HG03460 (cell line): ENCODE data around the gene KHDRBS2.
"Not testable (repeated sequence)": the region's sequence is repeated elsewhere in the genome, so short reads cannot be mapped to it uniquely, and the experiment has no call there.

Experiments used
- ATAC-seq: cut with Tn5 transposase; IDR thresholded peaks from one replicate; pipeline ENCODE4 v1.9.1; 2021; ENCODE audit not compliant: unreplicated experiment

The KHDRBS2 gene

DNA sequence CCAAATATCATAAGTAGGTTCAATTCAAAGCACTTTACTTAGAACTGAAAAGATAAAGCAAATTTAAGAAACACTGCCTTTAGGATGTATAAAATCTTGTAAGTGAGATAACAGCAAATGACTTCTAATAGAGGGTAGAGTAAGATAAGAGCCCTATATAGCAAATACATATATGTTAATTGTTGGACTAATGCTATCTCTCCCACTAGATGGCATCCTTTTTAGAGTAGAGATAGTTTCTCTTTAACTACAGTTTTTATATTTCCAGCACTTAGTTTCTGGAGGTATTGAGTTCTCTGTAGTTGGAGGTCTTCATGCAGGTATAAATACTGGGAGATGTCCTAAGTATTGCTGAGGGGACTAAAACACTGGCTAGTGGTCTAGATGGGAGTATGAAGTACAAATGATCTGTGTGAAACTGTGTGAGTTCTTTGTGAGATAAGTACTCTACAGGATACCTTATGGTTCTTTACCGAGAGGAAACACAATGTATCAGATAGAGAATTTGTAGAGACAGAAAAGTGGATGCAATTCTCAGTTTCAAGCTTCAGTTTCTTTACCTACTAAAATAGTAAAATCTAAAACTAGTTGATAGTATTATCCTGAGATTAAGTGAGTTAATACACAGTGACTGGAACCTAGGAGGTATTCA, 399.3 kb downstream of the KHDRBS2 start:
- no peak for ATAC-seq

DNA sequence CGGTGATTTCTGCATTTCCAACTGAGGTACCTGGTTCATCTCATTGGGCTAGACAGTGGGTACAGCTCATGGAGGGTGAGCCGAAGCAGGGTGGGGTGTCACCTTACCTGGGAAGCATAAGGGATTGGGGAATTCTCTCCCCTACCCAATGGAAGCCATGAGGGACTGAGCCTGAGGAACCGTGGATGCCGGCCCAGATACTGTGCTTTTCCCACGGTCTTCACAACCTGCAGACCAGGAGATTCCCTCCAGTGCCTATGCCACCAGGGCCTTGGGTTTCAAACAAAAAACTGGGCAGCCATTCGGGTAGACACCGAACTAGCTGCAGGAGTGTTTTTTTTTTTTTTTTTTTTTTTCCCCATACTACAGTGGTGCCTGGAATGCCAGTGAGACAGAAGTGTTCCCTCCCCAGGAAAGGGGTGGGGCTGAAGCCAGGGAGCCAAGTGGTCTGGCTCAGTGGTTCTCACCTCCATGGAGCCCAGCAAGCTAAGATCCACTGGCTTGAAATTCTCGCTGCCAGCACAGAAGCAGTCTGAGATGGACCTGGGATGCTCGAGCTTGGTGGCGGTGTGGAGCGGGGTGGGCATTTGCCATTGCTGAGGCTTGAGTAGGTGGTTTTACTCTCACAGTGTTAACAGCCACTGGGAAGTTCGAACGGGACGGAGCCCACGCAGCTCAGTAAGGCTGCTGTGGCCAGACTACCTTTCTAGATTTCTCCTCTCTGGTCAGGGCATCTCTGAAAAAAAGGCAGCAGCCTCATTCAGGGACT, 416.2 kb downstream of the KHDRBS2 start:
- no peak for ATAC-seq

GRCh38 chr6:61868507-61869080, 417.4 kb downstream of the KHDRBS2 start:
- no peak for ATAC-seq

DNA sequence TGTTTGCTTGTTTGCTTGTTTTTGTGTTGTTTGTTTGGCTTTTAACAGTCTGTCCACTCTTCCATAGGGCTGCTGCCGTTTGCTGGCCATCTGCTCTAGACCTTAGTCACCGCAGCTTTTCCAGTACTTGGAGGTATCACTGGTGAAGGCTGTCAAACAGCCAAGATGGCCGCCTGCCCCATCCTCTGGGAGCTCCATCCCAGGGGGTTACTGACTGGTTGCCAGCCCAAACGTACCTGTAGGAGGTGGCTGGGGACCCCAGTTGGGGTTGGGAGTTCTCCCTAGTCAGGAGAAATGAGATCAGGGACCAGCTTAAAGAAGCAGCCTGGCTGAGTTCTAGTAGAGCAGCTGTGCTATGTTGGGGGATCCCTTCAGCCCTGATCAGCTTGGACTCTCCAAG, 418.4 kb downstream of the KHDRBS2 start:
- ATAC-seq, result no peak

DNA sequence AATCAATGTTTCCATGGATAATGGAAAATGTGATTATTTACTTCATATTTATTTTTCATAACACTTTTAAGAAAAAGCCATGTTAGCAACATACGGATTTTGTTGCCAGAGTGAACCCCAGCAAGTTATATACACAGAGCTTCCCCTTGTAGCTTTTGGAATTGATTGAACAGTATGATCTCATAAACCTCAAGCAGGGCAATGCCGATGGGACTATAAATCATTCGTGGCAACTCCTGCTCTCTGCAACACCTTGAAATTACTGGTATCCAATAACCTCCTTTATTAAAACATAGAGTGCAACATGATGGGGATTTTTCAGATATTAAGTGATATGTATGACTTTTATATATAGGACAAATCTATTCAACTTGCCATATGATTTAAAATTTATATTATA, 428.5 kb downstream of the KHDRBS2 start:
- ATAC-seq, result no peak

DNA sequence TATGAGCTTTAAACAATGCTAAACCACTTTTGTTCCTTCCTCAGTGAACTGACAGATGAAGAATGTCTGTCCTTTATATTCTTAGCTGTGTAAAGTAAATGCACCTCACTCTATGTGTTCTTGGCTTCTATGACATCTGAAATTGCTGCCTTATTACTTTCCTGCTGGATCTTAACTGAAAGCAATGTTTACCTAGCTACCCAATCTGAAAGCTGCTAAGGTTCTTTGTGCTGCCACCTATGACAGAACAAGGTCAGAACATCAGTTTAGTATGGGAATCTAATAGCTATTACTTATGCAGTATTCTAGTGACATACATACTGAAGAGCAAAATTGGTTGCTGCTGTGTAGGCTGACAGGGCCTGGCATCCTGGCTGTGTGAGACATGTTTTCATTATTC, 444.1 kb downstream of the KHDRBS2 start:
- ATAC-seq, result no peak

GRCh38 chr6:61835237-61835636, 450.8 kb downstream of the KHDRBS2 start:
- no peak for ATAC-seq

DNA sequence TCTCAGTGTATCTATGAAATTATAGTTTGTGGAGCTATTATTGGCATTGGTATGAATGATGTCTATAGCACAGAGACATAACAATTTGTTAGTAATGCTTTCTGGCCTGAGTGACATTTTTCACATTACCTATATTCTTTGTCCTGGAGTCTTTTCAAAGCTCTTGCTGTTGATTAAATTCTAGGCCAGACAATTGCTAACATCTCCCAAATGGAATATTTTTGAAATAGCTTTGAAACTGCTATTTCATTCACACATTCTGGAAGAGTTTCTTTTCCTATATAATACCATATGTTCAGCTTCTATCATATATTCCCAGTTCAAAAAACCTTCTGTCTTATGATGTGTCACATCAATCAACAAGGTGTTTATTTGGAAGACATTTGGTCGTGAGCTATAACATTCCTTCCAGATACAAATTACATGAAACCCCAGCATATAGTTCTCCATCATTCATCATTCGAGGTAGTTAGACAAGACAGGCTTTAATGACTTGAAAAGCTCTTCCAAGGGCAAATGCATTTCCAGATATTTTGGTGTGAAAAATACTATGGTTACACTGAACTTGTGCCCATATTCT, 452.8 kb downstream of the KHDRBS2 start:
- no peak for ATAC-seq

DNA sequence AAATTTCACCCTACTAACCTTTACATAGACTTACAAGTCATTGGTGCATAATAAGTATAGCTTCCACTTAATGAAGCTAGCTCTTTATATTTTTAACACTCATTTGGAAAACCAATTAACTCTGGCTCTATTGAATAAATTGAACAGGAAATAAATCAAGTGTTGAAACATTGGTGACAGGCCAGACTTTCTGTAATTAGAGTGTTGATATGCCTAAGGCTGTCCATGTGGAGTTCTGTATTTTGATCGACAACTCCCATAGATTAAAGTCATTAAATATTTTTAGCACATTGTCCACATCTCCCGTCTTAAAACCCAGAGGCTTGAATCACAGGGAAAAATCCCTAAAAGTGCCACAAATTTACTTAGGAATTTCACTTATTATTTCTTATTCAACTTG, 468.3 kb downstream of the KHDRBS2 start:
- no peak for ATAC-seq

- no peak for ATAC-seq
Observed at GRCh38 chr6:61810047-61810446, 476.0 kb downstream of the KHDRBS2 start.

DNA sequence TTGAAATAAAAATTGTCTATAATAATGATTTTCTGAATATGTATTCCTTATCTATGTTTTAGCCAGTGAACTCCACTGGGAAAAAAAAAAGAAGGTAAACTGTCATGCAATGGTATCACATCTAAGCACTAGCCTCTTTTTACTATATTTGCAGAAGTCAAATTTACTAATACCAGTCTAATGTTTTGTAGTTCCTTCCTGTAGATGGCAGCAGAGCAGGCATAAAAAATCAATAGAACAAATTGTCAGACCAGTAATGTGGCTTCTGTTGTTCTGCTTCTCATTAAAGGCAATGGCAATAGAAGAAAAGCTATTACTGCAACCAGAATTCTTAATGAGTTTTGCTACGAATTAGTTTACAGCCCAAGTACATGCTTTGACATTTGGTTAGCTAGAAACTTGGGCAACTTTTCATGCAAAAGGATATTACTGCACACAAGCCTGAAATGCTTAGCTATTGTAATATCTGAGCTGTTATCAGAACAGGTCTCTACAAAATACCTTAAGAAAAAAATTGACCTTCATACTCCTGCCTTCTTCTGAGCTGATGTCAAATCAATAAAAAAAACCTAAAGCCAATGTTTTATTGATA, 476.9 kb downstream of the KHDRBS2 start:
- ATAC-seq, result no peak

DNA sequence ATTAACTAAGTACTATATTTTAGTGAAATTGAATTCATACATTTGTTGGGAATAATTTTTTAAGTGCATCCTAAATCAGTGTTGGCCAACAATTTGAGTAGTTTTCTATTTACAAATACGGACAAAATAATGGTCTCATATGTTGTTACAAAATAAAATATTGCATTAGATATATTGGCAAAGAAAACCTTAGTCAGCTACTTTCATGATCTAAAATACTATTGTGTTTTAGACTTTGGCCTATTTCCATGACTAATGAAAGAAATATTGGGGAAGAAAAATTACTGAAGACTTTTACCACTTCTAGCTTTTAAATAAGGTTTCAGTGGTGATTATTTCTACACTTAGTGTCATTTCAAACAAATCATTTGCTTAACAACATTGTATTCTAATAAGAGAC, 498.0 kb downstream of the KHDRBS2 start:
- no peak for ATAC-seq

DNA sequence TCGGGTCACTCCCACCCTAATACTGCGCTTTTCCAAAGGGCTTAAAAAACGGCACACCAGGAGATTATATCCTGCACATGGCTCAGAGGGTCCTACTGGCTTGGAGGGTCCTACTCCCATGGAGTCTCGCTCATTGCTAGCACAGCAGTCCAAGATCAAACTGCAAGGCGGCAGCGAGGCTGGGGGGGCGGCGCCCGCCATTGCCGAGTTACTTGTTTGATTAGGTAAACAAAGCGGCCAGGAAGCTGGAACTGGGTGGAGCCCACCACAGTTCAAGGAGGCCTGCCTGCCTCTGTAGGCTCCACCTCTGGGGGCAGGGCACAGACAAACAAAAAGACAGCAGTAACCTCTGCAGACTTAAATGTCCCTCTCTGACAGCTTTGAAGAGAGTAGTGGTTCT, 516.6 kb downstream of the KHDRBS2 start:
- not testable (repeated sequence) for ATAC-seq

GRCh38 chr6:61755739-61756138, 530.3 kb downstream of the KHDRBS2 start:
- no peak for ATAC-seq

- no peak for ATAC-seq
Observed at GRCh38 chr6:61751986-61752385, 534.0 kb downstream of the KHDRBS2 start.

DNA sequence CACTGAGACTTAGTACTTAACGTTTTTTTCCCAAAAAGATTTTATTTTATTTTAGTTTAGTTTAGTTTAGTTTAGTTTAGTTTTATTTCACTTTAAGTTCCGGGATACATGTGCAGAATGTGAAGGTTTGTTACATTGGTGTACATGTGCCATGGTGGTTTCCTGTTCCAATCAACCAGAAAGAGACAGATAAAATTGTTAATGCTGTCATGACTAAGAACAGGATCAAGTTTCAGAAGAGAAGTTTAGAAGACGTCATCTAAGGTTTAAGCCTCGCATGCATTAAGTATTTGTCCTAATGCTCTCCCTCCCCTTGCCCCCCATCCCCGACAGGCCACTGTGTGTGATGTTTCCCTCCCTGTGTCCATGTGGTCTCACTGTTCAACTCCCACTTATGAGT, 540.0 kb downstream of the KHDRBS2 start:
- ATAC-seq, result no peak

GRCh38 chr6:61711849-61712248, 574.2 kb downstream of the KHDRBS2 start:
- no peak for ATAC-seq

DNA sequence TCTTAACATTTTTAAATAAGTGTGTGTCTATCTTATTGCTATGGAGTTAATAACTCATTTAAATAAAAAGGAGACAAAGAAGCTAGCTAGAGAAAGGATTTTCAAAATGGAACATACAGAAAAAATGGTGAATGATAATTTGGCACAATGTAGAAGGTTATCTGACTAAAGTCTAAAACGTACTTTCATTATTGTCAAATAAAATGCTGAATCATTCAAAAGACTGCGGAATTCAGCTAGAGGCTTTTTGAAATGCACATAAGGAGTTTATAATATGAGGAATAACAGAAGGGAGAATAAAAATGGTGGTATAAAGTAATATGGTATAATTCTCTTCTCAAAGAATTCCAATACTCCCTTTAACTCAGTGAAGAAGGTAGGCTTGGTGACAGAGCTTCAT, 597.9 kb downstream of the KHDRBS2 start:
- ATAC-seq, result no peak

GRCh38 chr6:61682562-61682961, 603.5 kb downstream of the KHDRBS2 start:
- no peak for ATAC-seq

- ATAC-seq, result no peak
Observed at GRCh38 chr6:61679625-61680024, 606.4 kb downstream of the KHDRBS2 start.

GRCh38 chr6:61675734-61676133, 610.3 kb downstream of the KHDRBS2 start:
- no peak for ATAC-seq

GRCh38 chr6:61649845-61650244, 636.2 kb downstream of the KHDRBS2 start:
- ATAC-seq, result no peak
